Glomerular endothelial cell (primary cell): ENCODE measurements around the gene THSD7A. TPM values are rescaled to one million over a fixed set of nuclear protein-coding genes. Genes with fewer than 3 reads are reported as not detected.
A peak's percentile ranks its signal among the peaks of the same experiment; 100 is the strongest.

Experiments
- DNase-seq: peaks from one replicate; pipeline ENCODE4 v3.0.0-alpha.2; 2011; ENCODE audit warnings: low read depth, low spot score; ENCODE audit errors: extremely low read depth
- total RNA-seq: library from RNA; depleted of rRNA; stranded (reverse); fragments of >200 nt; gene quantifications from 2 replicates; pipeline ENCODE4 v1.2.3, GENCODE V29; 2015

The THSD7A gene
- total RNA-seq, 1 donor from 2014 or later: 31.6 TPM

DNA sequence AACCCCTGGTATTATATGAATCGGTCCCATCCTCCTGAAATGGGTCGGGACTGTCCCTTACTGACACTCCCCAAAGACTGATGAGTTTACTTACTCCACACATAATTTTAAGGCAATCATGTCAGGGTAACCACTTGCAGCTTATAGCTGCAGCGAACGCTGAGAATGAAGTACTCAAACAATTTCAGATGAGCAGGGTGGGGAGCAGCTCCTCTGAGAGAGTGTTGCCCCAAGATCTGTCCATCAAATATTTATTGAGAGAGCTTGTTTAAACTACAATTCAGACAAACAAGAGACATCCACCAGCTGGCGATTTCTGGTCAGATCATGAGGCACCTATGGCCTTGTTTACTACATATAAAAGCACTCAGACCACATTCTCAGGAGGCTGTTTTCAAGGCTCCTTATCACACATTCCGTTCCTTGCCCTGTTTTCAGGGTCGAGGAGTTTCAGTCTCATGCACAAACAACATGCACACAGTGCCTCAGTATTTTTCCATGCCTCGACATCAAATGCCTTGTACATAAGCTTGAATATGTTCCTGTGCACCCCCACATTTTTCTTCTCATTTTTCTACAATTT, 80.1 kb downstream of the THSD7A start:
- no peak for DNase-seq

DNA sequence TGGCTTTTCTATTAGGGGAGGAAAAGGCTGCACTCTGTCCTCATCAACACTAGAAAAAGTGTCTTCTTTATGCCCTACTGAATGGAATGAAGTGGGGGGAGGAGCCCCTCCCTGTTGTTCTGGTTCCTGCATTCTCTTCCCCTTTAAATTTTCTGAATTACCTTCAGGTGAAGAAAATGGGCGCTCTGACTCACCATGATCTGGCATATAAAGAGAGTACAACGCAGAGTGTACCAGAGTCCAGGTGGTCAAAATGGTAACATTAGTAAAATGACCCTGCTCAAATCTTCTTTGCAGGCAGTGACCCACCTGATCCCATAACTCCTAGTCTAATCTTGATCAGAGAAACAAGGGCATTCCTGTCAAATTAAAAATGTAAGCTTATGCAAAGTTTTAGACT, 80.7 kb downstream of the THSD7A start:
- DNase-seq: no peak

DNA sequence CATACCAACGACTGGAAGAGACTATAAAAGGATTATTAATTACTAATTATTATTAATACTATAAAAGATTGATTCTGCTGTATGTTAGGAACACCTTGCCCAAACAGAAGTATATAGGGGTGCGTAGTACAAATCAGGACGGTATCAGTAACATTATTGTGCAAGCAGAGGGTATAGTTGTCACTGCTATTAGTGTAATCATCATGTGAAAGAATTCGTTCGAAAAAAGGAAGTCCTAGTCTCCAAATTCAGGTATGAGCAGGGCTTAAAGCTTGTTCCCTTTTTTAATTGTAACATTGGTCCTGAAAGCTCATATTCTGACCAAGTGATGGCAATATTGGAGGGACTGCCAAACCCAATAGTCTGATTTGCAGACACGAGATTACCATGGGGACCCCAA, 81.8 kb downstream of the THSD7A start:
- no peak for DNase-seq

DNA sequence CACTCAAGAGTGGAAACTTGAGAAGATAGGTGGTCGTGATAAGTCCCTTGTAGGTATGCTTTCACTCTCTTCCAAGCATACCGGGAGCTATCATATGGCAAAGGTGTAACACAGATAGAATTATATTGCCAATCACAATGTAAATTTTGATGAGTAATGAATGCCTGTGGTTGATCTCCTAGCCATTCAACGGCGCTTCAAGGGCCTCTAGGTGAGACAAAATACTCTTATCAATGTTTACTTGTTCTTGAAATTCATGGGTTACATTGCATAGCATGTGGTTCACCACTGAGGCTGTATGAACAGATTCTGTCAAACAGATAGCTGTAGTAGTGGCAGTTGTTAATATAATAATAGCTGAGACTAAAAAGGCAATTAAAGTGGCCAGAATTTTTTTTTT, 82.4 kb downstream of the THSD7A start:
- no peak for DNase-seq

DNA sequence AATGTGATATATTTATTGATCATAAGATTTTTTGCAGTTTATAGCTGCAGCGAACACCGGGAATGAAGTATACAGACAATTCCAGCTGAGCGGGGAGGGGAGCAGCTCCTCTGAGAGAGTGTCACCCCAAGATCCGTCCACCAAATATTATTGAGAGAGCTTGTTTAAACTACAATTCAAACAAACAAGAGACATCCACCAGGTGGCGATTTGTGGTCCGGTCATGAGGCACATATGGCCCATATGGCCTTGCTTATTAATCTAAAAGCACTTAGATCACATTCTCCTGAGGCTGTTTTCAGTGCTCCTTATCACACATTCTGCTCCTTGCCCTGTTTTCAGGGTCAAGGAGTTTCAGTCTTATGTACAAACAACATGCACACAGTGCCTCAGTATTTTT, 83.1 kb downstream of the THSD7A start:
- no peak for DNase-seq

DNA sequence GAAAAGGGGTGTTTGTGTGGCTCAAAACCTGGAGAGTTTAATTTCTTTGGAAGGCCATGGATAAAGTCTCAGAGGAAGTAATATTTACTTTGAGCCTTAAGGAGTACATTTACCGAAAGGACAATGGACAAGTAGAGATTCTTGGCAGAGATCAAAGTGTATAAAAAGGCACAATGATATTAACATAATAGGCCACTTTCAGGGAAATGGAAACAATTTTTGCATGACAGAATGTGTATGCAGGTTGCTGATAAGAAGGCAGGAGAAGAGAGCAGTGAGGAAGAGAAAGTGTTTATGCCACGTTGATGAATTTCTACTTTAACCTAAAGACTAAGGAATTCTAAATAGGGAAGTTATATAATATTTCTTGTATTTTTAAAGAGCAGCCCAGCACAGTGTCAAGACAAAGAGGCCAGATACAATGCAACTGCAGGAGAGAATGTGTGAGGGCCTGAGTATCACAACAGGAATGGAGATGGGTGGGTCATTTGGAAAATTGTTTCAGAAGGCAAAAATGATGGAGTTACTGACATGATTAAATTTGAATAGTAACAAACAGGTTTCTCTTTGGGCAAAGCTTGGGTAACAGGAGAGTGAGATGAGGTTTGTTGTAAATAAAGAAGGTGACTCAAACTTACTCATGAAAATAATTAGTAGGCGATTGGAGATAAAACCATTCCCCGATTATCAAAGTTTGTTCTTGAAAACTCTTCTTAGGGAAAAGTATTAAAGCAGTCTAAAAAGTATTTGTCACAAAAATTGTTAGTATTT, 84.1 kb downstream of the THSD7A start:
- no peak for DNase-seq

DNA sequence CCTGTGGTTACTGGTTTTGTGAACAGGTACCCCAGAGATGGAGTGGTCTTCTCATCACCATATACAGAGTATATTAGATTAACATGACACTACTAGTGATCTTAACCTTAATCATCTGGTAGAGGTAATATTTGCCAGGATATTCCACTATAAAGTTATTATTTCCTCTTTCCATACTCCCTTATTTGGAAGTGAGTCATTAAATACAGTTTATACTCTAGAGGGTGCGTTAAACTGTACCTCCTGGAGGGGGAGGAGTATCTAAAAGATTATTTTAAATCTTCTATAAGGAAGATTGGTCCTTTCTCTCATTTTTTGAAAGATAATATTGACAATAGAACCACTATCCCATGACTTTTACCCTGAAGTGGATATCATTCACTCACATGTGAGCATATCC, 85.4 kb downstream of the THSD7A start:
- DNase-seq: no peak

DNA sequence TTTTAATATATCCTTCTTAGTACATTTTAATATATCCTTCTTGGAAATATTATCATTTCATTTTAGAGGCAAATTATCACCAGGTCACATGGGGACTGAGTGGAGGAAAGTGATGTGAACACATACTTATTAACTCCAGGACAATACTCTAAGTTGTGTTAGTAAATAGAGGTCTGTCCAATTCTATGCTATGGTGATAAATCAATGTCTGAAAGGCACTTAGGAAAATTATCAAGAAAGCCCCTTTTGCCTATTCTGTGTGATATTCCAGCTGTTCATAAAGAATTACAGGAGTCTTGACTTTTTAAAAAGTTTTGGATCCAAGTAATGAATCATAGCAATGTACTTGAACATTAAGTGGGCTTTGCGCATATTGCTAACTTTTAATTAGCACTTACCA, 88.5 kb downstream of the THSD7A start:
- DNase-seq: no peak

DNA sequence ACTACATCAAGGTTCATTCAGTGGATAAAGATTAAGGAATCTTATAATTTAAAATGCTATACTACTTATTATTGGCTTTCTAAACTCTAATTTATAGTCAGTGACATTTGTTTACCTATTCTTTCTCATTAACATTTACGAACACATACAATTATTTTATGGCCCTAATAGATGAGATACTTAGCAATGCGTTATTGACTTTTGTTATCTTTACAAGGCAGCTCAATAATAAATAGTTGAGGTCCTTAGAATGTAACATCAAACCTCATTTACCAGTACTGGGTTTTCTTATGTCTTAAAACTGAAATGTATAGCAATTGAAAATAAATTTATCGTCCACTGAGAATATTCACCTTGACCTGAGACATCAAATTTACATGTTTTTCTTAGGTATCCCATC, 89.0 kb downstream of the THSD7A start:
- no peak for DNase-seq

DNA sequence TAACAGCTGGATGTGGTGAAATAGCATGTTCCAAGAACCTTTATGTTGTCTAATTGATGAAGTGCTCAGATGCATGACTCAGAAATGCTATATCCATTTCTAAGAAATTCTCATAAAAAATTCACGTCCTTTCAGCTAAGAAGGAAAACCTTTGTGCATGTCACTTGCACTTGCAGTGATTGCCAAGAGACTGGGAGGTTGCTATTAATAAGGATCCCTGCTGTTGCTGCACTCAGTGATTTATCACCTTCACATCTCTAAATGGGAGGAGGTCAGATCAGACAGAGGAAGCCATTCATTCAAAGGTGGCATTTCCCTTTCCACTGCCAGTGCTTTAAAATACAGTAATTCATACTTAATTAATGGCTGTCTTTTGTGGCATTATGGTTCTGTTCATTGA, 89.5 kb downstream of the THSD7A start:
- no peak for DNase-seq

DNA sequence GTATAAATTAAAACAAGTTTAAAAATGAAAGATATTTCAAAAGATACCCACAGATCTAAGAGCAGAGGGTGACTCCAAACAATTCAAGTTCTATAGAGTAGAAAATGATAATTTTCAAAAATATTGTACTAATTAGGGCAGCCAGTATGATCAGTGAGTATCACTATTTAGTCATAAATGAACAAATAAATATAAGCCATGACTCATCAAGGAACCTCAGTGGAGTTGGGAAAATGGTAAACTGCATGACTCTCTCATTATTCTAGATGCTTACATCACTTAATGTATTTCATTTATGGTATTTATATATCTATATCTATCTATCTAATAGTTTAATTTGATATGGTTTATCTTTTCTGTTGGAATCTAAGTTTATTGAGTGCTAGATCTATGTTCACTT, 94.3 kb downstream of the THSD7A start:
- DNase-seq: no peak

DNA sequence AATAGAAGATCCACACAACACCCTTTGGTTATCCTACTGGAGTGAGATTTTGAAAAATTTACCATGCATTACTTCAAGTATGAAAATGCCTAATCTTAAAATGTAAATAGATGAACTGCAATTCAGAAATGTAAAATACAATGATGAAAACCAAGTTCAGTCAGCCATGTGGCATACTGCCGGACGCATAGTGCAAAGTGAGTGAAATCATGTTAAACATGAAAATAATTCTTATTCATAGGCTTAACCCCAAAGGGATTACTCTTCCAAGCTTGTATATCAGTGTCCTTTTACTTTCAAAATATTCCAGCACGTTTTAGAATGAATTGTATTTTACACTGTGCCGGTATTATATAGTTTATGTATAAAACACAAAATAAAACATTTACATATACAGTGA, 99.8 kb downstream of the THSD7A start:
- DNase-seq: no peak

DNA sequence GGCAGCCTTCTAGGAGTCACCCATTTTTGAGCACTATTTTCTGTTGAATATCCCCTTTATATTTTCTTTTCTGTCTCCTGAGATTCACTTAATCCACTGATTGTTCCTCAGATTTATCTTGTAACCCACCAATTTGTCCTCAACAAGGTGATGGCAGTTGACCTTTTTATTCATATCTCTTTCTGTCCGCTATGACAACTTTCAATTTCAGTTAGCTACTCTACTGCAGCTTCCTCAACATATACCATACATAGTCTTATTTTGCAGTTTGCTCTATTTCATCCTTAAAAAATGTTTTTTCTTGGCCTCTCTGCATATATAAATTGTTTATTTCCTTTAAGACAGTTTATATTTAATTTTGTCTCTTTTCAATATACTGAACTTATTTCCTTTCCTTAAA, 101.3 kb downstream of the THSD7A start:
- DNase-seq: no peak

DNA sequence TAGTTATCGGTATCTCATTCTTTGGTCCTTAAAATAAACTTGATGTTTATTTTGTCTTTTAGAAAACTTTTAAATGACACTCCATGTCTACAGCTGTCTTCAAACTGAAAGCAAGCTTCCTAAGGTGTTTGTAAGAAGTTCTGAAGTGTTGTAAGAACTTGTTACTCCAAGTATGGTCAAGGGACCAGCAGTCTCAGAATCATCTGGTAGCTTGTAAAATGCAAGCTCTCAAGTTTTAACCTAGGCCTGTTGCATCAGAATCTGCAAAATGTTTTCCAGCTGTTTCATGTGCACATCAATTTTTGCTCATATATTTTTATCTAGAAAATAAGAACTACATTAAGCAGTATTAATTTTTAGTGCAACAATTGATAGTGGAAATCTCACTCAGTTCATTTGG, 104.1 kb downstream of the THSD7A start:
- DNase-seq: no peak

DNA sequence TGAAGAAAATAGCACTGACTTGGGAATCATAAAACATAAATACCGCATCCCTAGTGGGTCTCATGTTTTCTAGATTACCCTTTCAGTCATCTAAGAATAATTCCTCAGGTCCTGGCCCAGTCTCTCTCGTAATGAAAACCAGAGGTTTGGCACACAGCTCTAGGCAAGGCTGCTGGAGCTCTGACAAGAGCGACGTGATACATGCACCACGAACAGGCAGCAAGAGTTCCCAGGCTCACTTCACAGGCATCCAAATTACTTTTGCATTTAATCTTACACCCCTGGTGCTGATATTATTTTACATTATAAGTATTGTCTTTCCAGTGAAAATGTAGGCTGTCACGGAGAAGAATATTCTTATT, 105.2 kb downstream of the THSD7A start:
- DNase-seq: no peak

DNA sequence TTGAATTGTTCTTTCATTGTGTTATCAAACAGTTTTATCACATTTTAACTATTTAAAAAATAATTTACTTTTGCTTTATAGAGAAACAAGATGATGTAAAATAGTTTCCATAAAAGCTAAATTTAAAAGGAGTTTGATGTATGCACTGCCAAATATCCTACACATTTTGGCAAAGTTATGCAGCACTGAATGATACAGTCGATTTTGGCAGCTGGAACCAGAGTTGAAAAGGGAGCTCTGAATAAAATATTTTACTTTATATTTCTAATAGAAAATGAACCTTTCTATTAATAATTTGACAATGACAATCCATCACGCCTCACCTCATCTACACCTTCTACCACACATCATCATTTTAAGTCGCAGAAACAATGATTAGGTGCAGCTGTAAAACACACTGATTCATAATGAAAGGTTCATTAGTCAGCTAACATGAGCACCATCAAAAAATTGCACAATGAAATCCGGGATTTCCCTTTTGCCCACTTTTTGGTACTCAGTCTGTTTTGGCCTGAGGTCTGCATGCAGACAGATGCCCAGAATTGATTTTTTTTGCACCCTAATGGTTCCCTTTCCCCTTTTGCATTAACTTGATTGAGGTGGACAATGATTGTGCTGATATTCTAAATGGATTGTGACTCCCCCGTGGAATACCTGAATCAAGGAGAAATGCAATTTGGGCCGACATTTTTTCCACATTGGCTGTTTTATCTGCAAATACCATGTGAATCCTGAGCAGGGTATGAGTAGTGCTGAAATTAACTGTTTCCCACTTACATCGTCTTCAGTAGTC, 105.8 kb downstream of the THSD7A start:
- no peak for DNase-seq

DNA sequence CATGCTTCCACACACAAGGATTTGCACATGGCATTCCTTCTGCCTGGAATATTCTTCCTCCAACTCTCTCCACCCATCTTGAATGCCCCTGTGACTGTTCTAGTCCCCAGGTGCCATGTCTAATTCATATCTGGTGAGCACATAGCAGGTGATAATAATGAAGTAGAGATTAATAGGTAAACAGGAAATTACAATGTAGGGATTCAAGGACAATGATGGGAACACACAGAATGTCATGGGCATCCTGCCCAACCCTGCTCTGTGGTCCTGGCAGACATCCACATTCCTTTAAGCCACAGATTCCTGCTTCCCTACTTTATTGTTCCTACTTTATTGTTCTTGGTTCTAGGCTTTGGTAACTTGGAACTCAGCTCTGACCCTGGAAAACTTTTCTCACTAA, 115.8 kb downstream of the THSD7A start:
- DNase-seq: peak; percentile 98

DNA sequence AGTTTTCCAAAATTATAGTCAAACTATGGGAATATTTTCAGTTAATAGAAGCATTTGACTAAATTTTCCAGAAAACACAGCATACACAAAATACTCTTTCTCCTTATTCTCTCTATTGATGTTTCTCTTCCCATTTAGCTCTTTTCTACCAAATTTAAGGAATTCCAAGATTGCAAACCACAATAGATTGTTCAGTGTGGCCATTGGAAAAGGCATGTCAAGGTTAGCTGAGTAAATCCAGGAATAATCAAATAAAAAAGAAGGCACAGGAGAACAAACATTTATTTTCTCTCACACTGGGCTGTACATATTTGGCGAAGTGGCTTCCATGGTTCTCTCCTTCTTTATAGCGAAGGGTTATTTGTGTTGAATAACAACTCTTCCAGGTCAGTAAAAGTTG, 117.3 kb downstream of the THSD7A start:
- no peak for DNase-seq

DNA sequence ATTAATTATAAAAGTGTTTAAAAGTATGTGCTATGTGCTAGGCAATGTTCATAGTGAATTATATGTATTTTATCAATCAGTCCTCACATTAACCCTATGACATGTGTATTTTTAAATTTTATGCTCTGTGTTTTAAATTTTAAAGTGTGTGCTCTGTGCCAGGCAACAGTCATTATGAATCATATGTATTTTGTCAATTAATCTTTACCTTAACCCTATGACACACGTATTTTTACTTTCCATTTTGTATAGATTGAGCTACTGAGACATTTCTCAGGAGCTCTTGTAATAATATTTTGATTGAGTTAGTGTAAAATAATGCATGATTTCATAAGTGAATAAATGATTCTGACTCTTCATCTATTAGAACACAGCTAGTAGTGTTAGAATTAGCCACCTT, 117.8 kb downstream of the THSD7A start:
- DNase-seq: no peak

DNA sequence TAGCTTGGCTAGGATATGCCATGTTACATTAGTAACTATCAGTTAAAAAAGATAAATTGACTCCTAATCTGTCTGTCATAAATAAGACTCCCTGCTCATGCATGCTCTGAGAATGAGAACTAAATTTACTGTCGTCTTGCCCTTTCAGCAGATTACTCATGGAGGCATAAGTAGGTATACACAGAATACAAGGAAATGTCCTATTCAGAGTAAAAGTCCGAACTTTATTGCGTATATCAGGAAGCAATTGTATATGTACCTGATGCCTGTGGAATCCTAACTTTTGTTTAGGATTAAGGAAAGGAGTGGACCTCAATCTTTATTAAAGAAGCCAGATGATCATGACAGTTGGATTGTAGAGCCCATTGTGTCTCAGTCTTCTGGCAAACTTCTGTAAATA, 118.6 kb downstream of the THSD7A start:
- DNase-seq: no peak

DNA sequence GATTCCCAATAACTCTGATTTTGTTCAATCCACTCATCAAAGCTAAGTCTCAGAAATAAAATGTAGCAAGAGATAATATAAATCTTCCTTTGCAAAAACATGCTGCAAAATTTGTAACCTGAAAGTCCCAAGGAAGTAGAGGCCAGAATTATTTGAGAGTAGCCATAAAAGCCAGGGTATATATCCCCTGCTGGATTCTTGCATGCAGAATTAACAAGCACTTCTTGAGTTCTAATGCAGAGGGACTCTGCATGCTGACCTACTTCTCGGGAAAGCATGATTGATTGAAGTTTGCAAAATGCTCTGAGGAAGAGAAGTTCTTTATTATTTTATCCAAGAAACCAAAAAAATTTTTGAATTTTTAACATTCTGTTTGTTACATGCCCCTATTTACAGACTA, 121.6 kb downstream of the THSD7A start:
- no peak for DNase-seq

DNA sequence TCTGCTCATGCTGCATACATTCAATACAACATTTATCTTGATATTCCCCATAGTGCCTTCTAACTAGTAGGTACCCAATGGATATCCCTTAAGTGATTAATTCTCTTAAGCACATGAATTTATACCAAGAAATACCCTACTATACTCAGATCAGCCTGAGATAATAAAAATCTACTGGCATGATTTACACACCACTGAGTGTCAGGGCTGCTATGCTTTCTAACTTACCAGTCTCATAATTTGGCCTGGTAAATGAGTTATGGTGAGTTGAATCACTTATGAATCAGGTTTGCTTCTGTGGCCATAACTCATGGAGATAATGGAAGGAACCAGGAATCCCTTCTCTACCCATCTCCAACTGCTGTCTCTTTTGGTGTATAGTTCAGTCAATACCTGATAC, 122.8 kb downstream of the THSD7A start:
- DNase-seq: no peak
